HL-60/S4 (cell line): ENCODE results near the gene CFAP61.

ENCODE experiments used
- in situ Hi-C: fragments of 300-500 bp; cut with MboI; formaldehyde crosslinking; loops from 2 replicates; pipeline ENCODE4 v1.14.3; 2022; ENCODE audit warnings: low sequenced_read_pairs

Gene CFAP61

DNA sequence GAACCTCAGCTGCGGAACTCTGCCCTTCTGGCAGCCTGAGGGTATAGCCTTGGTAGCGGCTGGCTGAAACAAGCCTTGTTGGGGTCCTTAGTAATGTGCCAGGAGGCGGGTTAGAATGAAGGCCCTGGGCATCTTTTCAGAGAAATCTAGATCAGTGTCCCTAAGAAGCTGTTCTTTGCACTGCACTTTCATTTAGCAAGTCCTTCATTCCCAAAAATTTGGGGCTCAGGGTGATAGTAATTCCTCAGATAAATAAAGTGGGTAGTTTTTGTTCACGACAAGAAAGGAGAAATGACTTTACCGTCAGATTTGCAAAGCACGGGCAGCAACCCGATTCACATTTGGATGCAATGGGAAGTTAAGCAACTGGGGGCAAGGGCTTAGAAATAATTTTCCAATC, 318.8 kb downstream of the CFAP61 start:
- in situ Hi-C loops = loop anchor here (25.0 kb wide), 1 partner anchor 191 kb away; no protein-coding TSS in a partner anchor

DNA sequence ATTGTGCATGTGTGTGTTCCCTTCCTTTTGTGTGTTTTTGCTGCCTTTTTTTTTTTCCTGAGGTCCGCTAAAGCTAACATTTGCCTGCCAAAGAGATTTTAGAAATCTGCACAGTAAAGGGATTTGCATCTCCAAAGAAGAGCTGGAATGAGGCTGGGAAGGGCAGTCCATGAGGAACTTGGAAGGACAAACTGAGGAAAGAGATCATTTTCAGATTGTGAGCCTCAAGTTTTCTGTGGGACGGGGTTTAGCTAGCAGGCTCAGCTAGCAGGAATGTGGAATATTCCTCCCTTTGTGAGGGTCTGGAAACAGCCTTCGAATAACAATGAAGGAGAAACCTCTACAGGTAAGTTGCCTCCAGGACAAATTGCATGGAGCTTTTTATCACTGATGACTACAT, 319.3 kb downstream of the CFAP61 start:
- in situ Hi-C loops = loop anchor here (25.0 kb wide), 1 partner anchor 191 kb away; no protein-coding TSS in a partner anchor

DNA sequence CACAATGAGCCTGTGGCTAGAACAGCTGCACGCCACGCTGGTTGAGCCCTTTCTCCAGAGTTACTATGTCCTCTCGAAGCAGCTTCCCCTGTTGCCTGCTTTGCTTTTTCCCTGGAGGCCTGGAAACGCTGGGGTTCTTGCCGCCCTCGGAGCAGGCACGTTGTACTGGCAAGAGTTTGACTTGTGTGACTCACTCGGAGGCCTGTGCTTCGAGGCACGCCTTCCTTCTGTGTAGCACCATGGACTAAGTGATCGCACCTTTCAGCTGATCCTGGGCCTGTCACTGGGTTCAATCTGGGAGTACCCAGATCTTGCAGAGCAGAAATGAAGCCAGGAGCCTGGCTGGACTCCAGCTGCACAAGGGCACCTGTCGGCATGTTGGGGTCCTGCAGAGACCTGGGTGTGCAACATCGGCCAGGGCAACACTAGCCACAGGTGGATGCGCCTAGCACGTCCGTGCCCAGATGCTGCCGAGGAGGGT, 320.8 kb downstream of the CFAP61 start:
- in situ Hi-C loops = loop anchor here (25.0 kb wide), 1 partner anchor 189 kb away; no protein-coding TSS in a partner anchor

DNA sequence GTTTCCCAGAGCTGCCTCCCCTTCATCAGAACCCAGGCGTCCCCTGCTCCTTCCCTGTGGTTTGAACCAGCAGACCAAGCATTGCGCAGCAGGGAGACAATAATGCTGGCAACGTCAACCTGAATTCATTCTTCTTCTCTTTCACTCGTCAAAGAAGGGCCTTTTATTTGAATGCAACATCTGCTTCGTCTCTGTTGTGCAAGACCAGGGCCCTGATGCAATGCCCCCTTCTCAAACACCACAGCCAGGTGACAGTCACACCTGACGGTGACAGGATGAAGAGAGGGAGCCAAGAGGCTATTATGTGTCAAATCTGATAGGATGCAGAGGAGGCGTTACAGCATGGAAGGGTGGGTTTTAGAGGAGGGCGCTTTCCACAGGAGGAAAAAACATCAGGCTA, 323.5 kb downstream of the CFAP61 start:
- in situ Hi-C loops = no loop called here

DNA sequence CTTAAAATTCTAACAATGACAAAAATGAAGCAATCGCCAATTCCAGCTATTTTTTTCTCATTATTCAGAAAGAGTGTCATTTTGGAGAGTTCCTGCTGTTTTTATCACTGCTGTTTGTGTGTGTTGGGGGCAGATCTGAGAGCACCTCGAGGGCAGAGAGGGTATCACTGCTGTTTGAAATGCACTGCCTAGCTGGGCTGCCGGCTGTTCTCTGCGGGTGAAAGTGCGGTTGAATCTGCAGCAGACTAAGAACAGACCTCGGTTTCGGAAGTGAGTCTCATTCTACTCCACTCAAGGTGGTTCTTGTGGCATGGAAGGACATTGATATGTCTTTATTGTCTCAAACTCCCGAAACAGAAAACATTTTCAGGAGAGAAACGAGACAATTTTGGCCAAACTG, 333.9 kb downstream of the CFAP61 start:
- in situ Hi-C loops = no loop called here

DNA sequence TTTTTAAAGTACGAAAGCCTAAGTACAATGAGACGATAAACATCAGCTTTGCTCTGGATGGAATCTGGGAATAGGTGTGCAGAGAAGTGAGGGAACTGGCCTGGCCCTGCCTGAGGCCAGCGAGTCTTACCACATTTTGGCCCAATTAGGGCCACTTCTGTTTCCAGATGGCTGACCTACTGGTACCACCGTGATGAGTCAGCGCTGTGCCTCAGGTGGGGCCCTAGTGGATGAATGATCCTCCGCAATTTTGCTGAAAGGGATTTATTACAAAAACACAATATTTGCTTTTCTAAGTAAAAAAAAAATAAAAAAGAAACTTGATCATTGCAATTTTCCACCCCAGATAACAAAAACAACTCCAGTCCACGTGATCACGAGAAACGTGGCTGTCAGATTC, 338.1 kb downstream of the CFAP61 start:
- in situ Hi-C loops = no loop called here

DNA sequence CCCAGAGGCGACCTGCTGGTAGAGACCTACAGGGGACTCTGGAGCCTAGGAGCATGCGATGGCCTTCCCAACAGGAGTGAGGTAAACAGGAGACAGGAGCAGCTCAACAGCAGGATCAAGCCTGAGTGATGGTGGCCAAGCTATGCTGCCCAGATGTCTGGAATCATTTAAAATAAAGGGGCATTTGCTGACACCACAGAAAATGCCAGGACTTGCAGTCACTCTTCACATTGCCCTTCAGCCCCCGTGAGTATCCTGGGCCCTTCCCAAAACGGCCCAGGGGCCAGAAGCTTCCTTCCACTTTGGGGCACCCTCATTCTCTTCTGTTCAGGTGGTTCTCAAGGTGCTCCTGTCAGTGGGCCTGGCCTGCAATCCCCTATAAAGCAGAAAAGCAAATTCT, 338.8 kb downstream of the CFAP61 start:
- in situ Hi-C loops = no loop called here

DNA sequence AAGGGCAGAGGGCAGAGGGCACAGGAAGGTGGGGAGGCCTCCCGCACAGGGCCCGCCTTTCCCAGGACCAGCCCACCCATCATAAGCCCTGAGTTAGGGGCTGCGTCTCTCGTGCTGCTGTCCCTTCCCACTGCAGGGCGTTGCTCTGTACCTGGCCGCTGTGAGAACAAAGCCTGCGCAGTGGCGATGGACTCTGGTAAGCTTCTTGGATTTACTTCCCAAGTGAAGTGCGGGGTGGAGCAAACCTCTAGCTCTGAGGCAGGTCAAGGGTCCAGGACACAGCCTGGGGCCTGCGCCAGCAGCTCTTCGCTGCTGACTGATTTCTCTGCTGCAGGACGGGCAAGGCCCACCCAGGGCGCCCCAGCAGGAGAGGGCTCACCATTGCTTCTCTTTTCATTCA, 339.4 kb downstream of the CFAP61 start:
- in situ Hi-C loops = no loop called here

DNA sequence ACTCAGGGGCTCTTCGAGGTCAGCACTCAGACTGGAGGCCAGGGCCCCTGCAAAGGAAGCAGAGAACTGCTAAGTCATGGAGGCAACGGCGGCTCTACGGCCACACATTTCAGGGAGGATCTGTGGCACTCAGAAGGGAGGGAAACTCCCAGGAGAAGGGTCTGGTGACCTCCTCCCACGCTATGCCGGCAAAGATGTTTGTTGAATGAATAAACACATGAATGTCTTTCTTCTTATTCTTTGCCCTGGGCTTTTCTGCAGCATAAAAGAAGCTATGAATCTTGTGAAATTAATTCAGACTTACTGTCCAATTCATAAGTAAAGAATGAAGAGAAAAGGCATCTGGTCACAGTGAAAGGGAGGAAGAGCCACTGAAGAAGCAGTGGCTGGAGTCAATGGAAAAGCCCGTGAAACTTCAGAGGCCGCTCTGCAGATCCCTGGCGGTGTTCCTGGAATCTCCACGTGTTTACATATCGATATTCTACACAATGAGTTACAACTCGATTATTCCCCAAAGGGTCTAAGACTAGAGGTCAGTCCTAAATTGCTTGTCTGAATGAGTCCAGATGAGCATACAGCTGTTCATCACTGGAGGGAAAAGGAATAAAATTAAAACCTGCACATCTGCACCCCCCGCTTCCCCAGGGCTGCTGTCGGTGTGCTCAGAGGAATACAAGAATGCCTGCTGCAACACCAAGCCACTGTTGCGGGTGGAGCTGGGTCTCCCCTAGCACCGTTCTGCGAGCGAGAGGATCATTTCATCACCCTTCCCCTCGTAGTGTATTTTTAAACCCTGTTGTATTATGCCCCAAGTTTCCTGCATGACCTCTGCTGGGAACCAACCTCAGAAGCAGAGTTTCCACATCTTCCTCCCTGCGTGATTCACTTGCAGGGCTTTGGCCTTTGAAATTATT, 341.1 kb downstream of the CFAP61 start:
- in situ Hi-C loops = no loop called here

DNA sequence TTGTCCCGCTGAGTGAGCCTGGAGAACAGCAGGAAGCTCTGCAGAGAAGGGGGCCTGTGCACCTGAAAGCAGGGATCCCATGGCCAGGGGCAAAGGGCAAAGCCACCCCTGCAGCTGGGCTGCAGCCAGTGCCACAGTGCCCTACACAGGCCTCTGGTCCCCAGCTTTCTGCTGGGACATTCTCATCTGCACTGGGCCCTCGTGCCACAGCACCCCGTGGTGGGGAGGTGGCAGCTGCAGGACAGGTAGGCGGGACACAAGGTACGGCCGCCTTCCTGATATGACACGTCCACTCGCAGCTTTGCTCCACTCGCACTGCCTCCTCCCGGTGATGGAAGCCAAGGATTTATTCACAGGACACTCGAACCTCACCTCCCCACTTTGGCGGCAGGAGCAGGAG, 342.8 kb downstream of the CFAP61 start:
- in situ Hi-C loops = no loop called here

DNA sequence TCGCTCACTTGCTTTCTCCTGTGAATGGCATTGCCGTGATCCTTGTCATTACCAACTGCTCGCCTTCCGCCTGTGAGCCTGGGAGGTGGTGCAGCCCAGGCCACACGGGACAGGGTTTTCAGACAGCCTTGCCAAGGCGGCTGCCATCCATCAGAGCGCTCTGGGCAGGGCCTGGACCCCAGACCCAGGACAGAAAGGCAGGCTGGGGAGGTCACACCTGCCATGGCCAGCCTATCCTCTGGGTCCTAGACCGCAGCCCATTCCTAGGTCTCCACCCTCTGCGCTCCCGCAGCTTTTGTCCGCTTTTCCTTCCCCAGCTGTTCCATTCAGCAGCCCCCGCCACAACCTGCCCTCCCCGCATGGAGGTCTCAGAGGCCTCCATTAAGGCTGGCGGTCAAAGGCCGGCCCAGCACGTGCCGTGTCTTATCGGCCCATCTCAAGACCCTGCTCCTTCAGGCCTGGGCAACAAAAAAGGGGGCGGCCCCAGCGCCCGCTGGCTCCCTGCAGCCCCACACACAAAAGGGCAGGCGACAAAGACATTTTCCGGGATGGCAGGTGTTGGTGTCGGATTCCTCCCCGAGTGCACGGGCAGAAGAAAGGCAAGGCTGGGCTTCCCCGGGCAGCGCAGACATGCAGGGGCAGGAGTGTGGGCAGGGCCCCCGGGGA, 343.7 kb downstream of the CFAP61 start:
- in situ Hi-C loops = no loop called here

DNA sequence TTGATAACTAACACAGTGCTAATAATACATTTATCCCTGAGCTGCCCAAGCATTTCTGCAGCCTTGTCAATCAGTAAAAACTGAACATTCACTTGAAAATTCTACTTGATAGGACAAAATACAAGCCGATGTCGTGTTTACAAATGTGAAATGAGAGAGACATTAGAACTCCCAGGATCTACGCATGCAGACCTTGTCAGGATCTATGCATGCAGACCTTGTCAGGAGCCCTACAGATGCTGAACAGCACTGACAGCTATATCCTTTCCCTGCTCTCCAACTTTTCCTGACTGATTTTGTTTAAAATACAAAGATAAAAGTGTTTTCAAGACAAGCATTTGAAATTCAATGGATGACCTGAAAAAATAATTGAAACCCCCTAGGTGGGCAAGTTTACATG, 344.5 kb downstream of the CFAP61 start:
- in situ Hi-C loops = no loop called here

DNA sequence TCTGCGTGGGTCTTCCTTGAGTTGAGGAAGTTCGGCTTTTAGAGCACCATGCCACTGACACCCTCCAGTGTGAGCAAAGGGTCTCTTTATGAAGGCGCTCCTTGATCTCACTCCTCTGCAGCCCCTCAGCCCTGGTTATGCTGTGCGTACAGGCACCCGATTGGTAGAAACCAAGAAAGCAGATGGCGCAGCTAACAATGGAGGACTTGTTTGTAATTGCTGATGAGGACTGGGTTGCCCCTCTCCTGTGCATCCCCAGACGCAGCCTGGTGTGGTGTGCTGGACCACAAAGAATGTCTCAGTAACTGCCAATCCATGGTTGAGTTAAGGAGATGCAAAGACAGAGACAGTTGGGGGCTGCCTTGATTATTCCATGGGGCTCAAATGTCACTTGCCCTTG, 345.8 kb downstream of the CFAP61 start:
- in situ Hi-C loops = no loop called here

DNA sequence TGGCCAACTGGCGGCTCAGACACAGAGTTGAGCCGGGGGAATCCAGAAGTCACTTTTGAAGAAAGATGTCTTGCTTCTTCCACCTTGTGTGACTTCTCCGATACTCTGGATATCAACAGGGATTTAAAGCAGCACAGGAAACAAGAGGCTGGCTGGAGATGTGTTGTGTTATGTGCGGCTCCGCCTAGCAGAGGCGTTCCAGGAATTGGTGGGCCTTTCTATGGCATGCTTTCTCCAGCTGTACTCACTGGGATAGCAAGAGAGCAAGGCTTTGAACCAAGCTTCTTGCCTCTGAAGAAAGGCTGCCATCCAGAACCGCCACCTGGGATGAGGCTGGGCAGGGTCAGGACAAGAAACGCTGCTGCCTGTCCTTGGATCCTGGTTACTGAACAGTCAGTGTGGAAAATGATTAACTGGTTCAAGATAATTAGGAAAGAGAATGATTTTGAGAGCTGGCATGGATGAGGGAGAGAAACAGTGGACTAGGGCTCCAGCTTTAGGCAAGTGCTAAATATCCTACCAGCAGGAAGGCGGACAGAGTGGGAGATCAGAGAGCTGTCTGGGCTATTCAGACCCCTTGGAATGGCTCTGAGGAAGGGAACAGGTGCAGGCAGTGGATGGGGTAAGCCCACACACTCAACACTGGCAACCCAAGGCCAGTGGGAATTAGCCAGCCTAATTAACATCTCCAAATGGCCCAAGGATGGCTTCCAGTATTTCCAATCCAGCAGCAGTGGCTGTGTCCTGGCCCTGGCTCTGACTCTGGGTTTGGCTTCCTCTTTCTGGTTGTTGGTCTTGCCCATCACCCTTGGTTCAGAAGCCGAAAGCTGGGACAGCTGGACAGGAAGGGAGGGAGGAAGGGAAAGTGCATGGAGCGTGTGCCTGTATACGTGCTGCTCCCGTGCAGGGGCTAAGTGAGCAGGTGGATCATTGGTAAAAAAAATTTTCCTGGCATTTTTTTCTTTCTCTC, 347.5 kb downstream of the CFAP61 start:
- in situ Hi-C loops = no loop called here

DNA sequence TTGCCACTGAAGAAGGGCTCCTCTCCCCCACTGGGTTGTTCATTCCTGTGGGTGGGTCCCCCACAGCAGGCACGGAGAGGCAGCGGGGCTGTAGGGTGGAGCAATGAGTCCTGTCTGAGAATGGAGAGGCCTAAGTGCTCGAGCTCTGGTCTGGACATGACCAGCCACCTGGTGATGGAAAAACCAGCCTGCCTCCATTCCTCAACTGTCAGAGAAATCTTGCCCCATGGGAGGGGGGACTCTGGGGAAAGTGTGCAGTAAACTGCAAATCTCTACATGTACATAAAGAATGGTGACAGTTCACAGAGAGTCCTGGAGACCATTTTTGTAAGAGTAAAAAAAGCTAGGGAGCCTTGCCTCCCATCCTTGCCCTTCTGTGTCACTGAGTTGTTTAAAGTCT, 349.7 kb downstream of the CFAP61 start:
- in situ Hi-C loops = no loop called here

DNA sequence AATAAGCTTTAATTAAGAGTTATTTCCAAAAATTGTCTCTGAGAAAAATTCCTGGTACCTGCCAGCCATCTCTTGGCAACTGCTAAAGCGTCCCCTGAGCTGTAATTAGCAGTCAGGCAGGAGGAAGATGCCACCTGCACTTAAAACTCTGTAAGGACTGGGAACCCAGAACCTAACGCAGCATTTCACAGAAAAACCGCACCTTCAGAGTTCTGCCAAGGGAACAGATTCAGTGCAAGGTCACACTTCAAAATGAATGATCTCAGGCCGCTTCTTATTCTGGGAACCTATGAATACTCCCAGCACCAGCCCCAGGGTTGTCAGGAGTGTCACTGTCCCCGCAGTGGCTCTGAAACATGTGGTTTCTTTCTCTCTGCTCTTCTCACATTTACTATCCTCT, 352.3 kb downstream of the CFAP61 start:
- in situ Hi-C loops = no loop called here

DNA sequence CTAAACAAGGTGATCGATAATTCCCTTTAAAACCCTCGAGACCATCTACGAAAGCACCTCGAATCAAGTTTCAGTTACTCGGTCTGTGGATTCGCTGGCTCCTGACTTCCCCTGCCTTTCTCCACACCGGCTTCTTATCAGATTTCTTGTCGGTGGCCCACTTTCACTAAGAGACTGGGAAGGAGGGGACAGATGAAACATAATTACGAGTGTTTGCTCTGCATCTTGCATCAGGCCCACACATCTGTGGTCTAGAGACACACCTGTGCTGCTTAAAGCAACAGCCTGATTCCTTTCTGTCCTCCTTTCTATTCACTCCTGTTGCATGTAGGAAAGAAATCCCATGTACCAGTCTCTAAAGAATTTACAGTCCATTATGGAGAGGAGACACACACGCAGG, 353.3 kb downstream of the CFAP61 start:
- in situ Hi-C loops = no loop called here

DNA sequence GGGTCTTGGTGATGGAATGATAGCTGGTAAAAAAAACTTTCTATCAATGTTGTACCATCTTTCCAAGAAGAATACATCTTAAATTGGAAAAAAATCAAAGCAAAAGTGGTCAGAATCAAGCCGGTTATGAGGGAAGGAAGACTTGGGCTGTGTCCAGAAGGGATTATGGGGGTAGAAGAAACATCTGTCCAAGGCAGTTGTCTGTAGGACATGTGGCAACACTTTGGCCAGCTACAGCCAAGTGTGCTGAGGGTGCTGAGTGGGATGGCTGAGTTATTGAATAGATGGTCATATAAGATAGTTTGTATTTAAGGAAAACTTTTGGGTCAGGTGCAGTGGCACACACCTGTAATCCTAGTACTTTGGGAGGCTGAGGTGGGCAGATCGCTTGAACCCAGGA, 354.0 kb downstream of the CFAP61 start:
- in situ Hi-C loops = no loop called here

DNA sequence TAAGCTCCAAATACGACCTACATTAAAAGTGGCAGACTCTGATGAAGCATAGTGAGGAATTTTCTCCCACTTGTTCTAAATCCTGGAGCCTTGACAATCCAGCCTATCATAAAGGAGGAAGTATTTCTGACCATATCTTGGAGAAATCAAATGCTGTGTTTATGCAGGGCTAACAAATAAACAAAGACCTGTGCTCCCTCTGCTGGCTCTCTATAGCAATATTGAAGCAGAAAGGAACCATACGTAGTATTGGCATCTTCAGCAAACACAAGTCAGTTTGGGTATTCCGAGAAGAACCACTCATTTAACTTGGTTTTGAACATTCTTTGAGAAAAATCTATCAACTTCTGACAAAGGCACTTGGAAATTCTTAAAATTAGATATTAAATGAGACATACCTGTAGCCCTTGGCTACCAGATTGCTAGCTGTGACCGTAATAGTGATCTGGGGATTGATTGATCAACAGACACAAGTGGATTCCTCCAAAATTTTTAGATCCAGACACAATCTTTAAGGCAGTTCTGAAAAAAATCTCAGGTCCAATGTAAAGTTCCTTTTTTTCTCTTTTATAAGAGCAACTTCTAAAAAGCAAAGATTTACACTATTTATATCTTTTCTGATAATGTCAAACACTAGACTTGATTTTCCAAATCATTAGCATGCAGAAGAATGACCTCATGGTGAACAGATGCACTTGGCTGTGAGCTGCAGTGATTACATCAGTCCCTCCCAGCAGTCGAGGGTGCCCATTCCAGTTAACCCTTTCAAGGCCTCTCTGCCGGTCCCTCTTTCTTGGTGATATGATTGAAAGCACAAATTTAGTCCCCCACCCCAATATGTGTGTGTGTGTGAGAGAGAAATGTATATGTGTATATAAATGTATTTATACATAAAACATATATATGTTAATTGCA, 355.8 kb downstream of the CFAP61 start:
- in situ Hi-C loops = no loop called here

DNA sequence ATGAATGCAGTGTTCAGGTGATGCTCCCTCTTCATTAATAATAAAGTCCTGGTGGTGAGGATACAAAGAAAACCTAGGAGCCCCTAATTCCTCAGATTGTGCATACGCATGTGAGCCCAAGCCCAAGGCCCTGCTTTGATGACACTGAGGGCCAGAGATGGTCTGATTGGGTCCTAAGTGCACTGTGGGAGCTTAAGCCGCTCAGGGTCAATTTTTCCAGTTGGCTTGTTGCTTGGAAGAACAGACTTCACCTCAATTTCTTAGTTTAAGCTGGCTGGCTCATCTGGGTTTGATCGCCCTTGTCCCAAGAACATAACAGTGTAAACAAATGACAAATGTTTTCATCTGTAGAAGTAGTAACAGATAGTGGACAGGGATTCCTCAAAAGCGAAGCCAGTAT, 357.0 kb downstream of the CFAP61 start:
- in situ Hi-C loops = no loop called here
